B cell (primary cell): ENCODE results near the gene SUGP2. TPM values are rescaled to one million over a fixed set of nuclear protein-coding genes. Genes with fewer than 3 reads are reported as not detected.

Experiments used
- ATAC-seq: fragments of 200-7000 bp; cut with Tn5 transposase; one replicate; pipeline ENCODE4 v1.10.0; 2021; ENCODE audit warnings: low read depth, mild to moderate bottlenecking, moderate number of reproducible peaks, moderate library complexity
- CTCF ChIA-PET: fragments of 350-600 bp; sonication (Branson Sonifier 250); formaldehyde crosslinking; loops from one replicate; lab custom pipeline; 2021; ENCODE audit warnings: antibody characterized with exemption, inconsistent platforms; lab: Charles Lee
- POLR2A ChIA-PET: fragments of 350-600 bp; sonication (Branson Sonifier 250); formaldehyde crosslinking; loops from one replicate; lab custom pipeline; 2021; ENCODE audit warnings: antibody characterized with exemption; lab: Charles Lee
- DNase-seq: peaks from one replicate; pipeline ENCODE4 v3.0.0; 2013
- H2AFZ ChIP-seq: 2 replicates; pipeline ENCODE4 v1.6.1; 2012; ENCODE audit warnings: mild to moderate bottlenecking, low read depth, low read length; ENCODE audit not compliant: insufficient read depth, poor library complexity, severe bottlenecking
- H3K27ac ChIP-seq, 2 donors: 1 replicate in 1 of 2; 2 replicates in 1 of 2; pipeline ENCODE4 v1.5.1; 2012 to 2013; ENCODE audit warnings: low read length in 2 of 2, mild to moderate bottlenecking in 2 of 2, moderate library complexity in 1 of 2
- H3K27me3 ChIP-seq, 4 experiments: fragments of 200-600 bp in 1 of 4; sonication (generic) in 1 of 4; replicated peaks in 1 of 4; 1 replicate in 2 of 4; 2 replicates in 2 of 4; pipeline versions ENCODE4 v1.6.1 to v1.7.0; 2013 to 2016; ENCODE audit warnings: low read length in 3 of 4, mild to moderate bottlenecking in 2 of 4, mixed read lengths in 1 of 4, moderate library complexity in 1 of 4; ENCODE audit not compliant: insufficient read depth in 4 of 4, control insufficient read depth in 3 of 4; ENCODE audit errors: control extremely low read depth in 1 of 4
- H3K36me3 ChIP-seq, 2 experiments: replicated peaks in 1 of 2; 1 replicate in 1 of 2; 2 replicates in 1 of 2; pipeline versions ENCODE4 v1.6.1 to v1.7.1; 2013; ENCODE audit warnings: low read length in 1 of 2; ENCODE audit not compliant: insufficient read depth in 2 of 2, control insufficient read depth in 1 of 2; ENCODE audit errors: control extremely low read depth in 1 of 2, extremely low read depth in 1 of 2
- H3K4me1 ChIP-seq, 2 donors: fragments of 200-600 bp in 1 of 2; sonication (generic) in 1 of 2; 1 replicate in 1 of 2; 2 replicates in 1 of 2; pipeline versions ENCODE4 v1.5.1 to v1.6.1; 2013 to 2017; ENCODE audit warnings: low read length in 2 of 2; ENCODE audit not compliant: control insufficient read depth in 2 of 2, insufficient read depth in 2 of 2
- H3K4me2 ChIP-seq: replicated peaks from 2 replicates; pipeline ENCODE3; 2012; ENCODE audit warnings: mild to moderate bottlenecking, low read depth, low read length; ENCODE audit not compliant: poor library complexity, severe bottlenecking
- H3K4me3 ChIP-seq, 5 experiments: fragments of 200-600 bp in 1 of 5; sonication (generic) in 1 of 5; 1 replicate in 3 of 5; 2 replicates in 2 of 5; pipeline versions ENCODE4 v1.5.1 to v1.7.0; 2011 to 2016; ENCODE audit warnings: low read length in 4 of 5, mild to moderate bottlenecking in 4 of 5, low read depth in 2 of 5, control low read depth in 1 of 5, moderate library complexity in 1 of 5; ENCODE audit not compliant: insufficient read depth in 1 of 5; ENCODE audit errors: control extremely low read depth in 1 of 5, extremely low read depth in 1 of 5
- H3K79me2 ChIP-seq: fragments of 200-600 bp; sonication (generic); one replicate; pipeline ENCODE4 v1.6.0; 2016; ENCODE audit warnings: low read length; ENCODE audit not compliant: control insufficient read depth, insufficient read depth
- H3K9ac ChIP-seq: fragments of 200-600 bp; sonication (generic); 2 replicates; pipeline ENCODE4 v1.6.1; 2017; ENCODE audit warnings: mild to moderate bottlenecking, low read length, moderate library complexity
- H3K9me3 ChIP-seq, 3 donors: one replicate each; pipeline versions ENCODE4 v1.6.1 to v1.7.1; 2013; ENCODE audit warnings: low read length in 2 of 3; ENCODE audit not compliant: control insufficient read depth in 2 of 3, insufficient read depth in 1 of 3; ENCODE audit errors: control extremely low read depth in 1 of 3
- H4K20me1 ChIP-seq: 2 replicates; pipeline ENCODE4 v1.6.0; 2012; ENCODE audit warnings: mild to moderate bottlenecking, low read length; ENCODE audit not compliant: insufficient read depth, control insufficient read depth, poor library complexity, severe bottlenecking
- H3K27ac Mint-ChIP-seq: one replicate; pipeline ENCODE4 v1.8.0; 2021; ENCODE audit warnings: mixed read lengths
- H3K27me3 Mint-ChIP-seq: one replicate; pipeline ENCODE4 v1.8.0; 2021; ENCODE audit warnings: mixed read lengths
- H3K4me1 Mint-ChIP-seq: one replicate; pipeline ENCODE4 v1.8.0; 2021; ENCODE audit warnings: mixed read lengths
- H3K4me3 Mint-ChIP-seq: one replicate; pipeline ENCODE4 v1.8.0; 2021; ENCODE audit warnings: mixed read lengths
- H3K9me3 Mint-ChIP-seq: one replicate; pipeline ENCODE4 v1.8.0; 2022; ENCODE audit warnings: mixed read lengths; ENCODE audit not compliant: insufficient read depth
- EZH2 ChIP-seq: IDR thresholded peaks from 2 replicates; pipeline ENCODE4 v1.6.1; 2012; ENCODE audit warnings: borderline replicate concordance, low read depth, mild to moderate bottlenecking, moderate library complexity, low read length; ENCODE audit not compliant: insufficient read depth, poor library complexity, severe bottlenecking
- WGBS: methylation state at CpG from one replicate; pipeline ENCODE4 v1.1.5; 2013; ENCODE audit warnings: missing lambda C conversion rate; ENCODE audit not compliant: insufficient coverage; 5-methylcytosine and 5-hydroxymethylcytosine counted together
- intact Hi-C: fragments of 100-400 bp; cut with micrococcal nuclease; formaldehyde crosslinking; loops from one replicate; pipeline ENCODE4 v1.10.0; 2022
- polyA plus RNA-seq: library from polyadenylated mRNA; depleted of rRNA; stranded (reverse); fragments of >200 nt; gene quantifications from 2 replicates; pipeline ENCODE4 v1.2.3, GENCODE V29; 2012
- total RNA-seq, 2 donors: library from RNA; stranded (reverse); fragments of 120-200 nt in 1 of 2; gene quantifications; 1 replicate in 1 of 2; 2 replicates in 1 of 2; pipeline versions ENCODE4 v1.2.3 to v1.2.4, GENCODE V29; 2013 to 2022
- TF ChIP-seq, protein P1 (sequence below): fragments of 200-600 bp; IDR thresholded peaks from one replicate; pipeline ENCODE4 v1.8.0; 2022; ENCODE audit warnings: antibody characterized with exemption, mild to moderate bottlenecking

The SUGP2 gene
- total and polyA plus RNA-seq, 2 donors (not counting 1 experiment from before 2014, with no cell fraction given) = 132 to 154 TPM

DNA sequence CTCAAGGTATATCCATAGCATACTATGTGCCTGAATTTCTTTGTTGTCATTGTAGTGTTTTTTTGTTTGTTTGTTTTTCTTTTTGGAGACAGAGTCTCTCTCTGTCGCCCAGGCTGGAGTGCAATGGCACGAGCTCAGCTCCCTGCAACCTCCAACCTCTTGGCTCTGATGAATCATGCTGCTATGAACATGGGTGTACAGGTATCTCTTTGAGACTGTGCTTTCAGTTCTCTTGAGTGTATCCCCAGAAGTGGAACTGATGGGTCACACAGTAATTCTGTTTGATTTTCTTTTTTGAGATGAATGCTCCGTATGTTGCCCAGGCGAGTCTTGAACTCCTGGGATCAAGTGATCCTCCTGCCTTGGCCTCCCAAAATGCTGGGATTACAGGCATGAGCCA, 16.8 kb upstream of the SUGP2 start:
- TF ChIP-seq, protein P1, sequence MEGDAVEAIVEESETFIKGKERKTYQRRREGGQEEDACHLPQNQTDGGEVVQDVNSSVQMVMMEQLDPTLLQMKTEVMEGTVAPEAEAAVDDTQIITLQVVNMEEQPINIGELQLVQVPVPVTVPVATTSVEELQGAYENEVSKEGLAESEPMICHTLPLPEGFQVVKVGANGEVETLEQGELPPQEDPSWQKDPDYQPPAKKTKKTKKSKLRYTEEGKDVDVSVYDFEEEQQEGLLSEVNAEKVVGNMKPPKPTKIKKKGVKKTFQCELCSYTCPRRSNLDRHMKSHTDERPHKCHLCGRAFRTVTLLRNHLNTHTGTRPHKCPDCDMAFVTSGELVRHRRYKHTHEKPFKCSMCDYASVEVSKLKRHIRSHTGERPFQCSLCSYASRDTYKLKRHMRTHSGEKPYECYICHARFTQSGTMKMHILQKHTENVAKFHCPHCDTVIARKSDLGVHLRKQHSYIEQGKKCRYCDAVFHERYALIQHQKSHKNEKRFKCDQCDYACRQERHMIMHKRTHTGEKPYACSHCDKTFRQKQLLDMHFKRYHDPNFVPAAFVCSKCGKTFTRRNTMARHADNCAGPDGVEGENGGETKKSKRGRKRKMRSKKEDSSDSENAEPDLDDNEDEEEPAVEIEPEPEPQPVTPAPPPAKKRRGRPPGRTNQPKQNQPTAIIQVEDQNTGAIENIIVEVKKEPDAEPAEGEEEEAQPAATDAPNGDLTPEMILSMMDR = no peak
- no peak for TF ChIP-seq EZH2
- Histone ChIP-seq H4K20me1 (no peaks in the 10 kb centered on the region), H3K27me3 (no peaks in the 10 kb centered on the region), H3K27ac (no peak overlapping the region), H3K4me3 (no peak overlapping the region), H3K79me2 (peaks cover 32% of the 10 kb centered on the region), H3K9me3 (no peaks in the 10 kb centered on the region), H3K36me3 (peaks cover 0 to 39% of the 10 kb centered on the region in 2 experiments), H2AFZ (no peak overlapping the region), H3K4me2 (no peak overlapping the region), H3K9ac (no peak overlapping the region), H3K4me1 (no peaks in the 10 kb centered on the region)
- intact Hi-C loops = no loop called here
- H3K4me1 Mint-ChIP-seq = no peaks in the 10 kb centered on the region
- no peaks in the 10 kb centered on the region for H3K27me3 Mint-ChIP-seq
- no peaks in the 10 kb centered on the region for H3K9me3 Mint-ChIP-seq
- H3K4me3 Mint-ChIP-seq = no peak overlapping the region
- 100% methylated on average over 4 of the region's 4 CpGs for WGBS
- ChIA-PET CTCF (interaction anchor here (1.2 to 5.6 kb wide), 2 partner anchors 66 to 91 kb away, joined by 4 to 82 read pairs; no protein-coding TSS in a partner anchor), POLR2A (no interaction called here)
- no peak for DNase-seq
- ATAC-seq = no peak
- no peak overlapping the region for H3K27ac Mint-ChIP-seq

GRCh38 chr19:19049406-19049805, 16.1 kb upstream of the SUGP2 start:
- Histone ChIP-seq H3K79me2 (peaks cover 31% of the 10 kb centered on the region), H3K9ac (no peak overlapping the region), H2AFZ (no peak overlapping the region), H3K9me3 (no peaks in the 10 kb centered on the region), H3K27ac (no peak overlapping the region), H3K4me2 (no peak overlapping the region), H3K4me1 (no peaks in the 10 kb centered on the region), H3K27me3 (no peaks in the 10 kb centered on the region), H3K36me3 (peaks cover 3 to 38% of the 10 kb centered on the region in 2 experiments), H3K4me3 (no peak overlapping the region), H4K20me1 (no peaks in the 10 kb centered on the region)
- intact Hi-C loops = no loop called here
- no peak overlapping the region for H3K27ac Mint-ChIP-seq
- ATAC-seq = no peak
- POLR2A ChIA-PET = interaction anchor here (0.7 kb wide), 1 partner anchor 291 kb away, joined by 8 read pairs; no protein-coding TSS in a partner anchor
- H3K4me3 Mint-ChIP-seq = no peak overlapping the region
- 100% methylated on average over 1 of the region's 2 CpGs for WGBS
- H3K4me1 Mint-ChIP-seq = no peaks in the 10 kb centered on the region
- TF ChIP-seq, protein P1 = no peak
- TF ChIP-seq EZH2 = no peak
- no peak for DNase-seq
- no peaks in the 10 kb centered on the region for H3K27me3 Mint-ChIP-seq
- H3K9me3 Mint-ChIP-seq = no peaks in the 10 kb centered on the region
- CTCF ChIA-PET = interaction anchor here (0.6 to 5.6 kb wide), 2 partner anchors 64 to 92 kb away, joined by 3 to 82 read pairs; no protein-coding TSS in a partner anchor
